Calu3 (cell line): ENCODE measurements around the gene SH3TC2. TPM values are rescaled to one million over a fixed set of nuclear protein-coding genes. Genes with fewer than 3 reads are reported as not detected.

Experiments
- BruUV-seq: library from RNA; stranded (reverse); fragments of 400-500 nt; replicated peaks from 2 replicates; lab custom pipeline; 2021; lab: Mats Ljungman, UMichigan
- CTCF ChIA-PET: fragments of 300-600 bp; sonication (Branson Sonifier 250); formaldehyde crosslinking; loops from one replicate; lab custom pipeline; 2022; ENCODE audit warnings: antibody characterized with exemption; lab: Charles Lee
- DNase-seq: peaks from one replicate; pipeline ENCODE4 v3.0.0; 2022
- H3K27ac Mint-ChIP-seq: one replicate; pipeline ENCODE4 v1.8.0; 2022; ENCODE audit warnings: mixed read lengths; ENCODE audit not compliant: unreplicated experiment
- H3K27me3 Mint-ChIP-seq: one replicate; pipeline ENCODE4 v1.8.0; 2022; ENCODE audit warnings: mixed read lengths; ENCODE audit not compliant: unreplicated experiment
- H3K36me3 Mint-ChIP-seq: one replicate; pipeline ENCODE4 v1.8.0; 2022; ENCODE audit warnings: mild to moderate bottlenecking, moderate library complexity, mixed read lengths; ENCODE audit not compliant: insufficient read depth, unreplicated experiment
- H3K4me1 Mint-ChIP-seq: one replicate; pipeline ENCODE4 v1.8.0; 2022; ENCODE audit warnings: mild to moderate bottlenecking, low read depth, mixed read lengths; ENCODE audit not compliant: unreplicated experiment
- H3K4me3 Mint-ChIP-seq: one replicate; pipeline ENCODE4 v1.8.0; 2022; ENCODE audit warnings: mild to moderate bottlenecking, low read depth, moderate library complexity, mixed read lengths; ENCODE audit not compliant: unreplicated experiment
- H3K9me3 Mint-ChIP-seq: one replicate; pipeline ENCODE4 v1.8.0; 2022; ENCODE audit warnings: low read depth, mixed read lengths; ENCODE audit not compliant: unreplicated experiment
- intact Hi-C: fragments of 100-400 bp; cut with micrococcal nuclease; formaldehyde crosslinking; loops from one replicate; pipeline ENCODE4 v1.10.0; 2022; ENCODE audit not compliant: unreplicated experiment
- total RNA-seq: library from RNA; stranded (reverse); gene quantifications from 2 replicates; pipeline ENCODE4 v1.2.3, GENCODE V29; 2022
- TF ChIP-seq, protein P1 (sequence below): fragments of 200-600 bp; IDR thresholded peaks from one replicate; pipeline ENCODE4 v1.8.0; 2022; ENCODE audit warnings: antibody characterized with exemption; ENCODE audit not compliant: unreplicated experiment

Gene SH3TC2
- total RNA-seq, 1 experiment from 2014 or later, result 60.3 TPM

DNA sequence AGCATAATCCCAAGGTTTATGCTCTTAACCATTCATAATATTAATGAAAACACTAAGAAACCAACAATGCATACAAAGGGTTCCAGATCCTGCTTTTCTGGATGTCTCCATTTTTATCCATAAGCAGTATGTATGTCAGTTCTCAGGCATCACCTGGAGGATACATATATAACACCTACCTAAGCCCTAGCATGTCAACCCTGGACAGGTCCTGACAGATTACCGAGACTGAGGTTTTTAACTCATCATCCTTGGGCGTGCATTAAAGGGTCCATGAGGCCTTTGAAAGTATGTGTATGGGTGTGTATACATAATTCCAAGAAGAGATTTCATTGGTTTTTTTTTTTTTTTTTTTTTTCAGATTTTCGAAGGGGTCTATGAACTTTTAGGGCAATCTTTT is 70.6 kb downstream of the SH3TC2 start:
- no peaks in the 10 kb centered on the region for H3K36me3 Mint-ChIP-seq
- H3K4me1 Mint-ChIP-seq, result peaks cover 36% of the 10 kb centered on the region
- BruUV-seq, result no TSS peak
- H3K27ac Mint-ChIP-seq, result no peak overlapping the region
- TF ChIP-seq, protein P1, sequence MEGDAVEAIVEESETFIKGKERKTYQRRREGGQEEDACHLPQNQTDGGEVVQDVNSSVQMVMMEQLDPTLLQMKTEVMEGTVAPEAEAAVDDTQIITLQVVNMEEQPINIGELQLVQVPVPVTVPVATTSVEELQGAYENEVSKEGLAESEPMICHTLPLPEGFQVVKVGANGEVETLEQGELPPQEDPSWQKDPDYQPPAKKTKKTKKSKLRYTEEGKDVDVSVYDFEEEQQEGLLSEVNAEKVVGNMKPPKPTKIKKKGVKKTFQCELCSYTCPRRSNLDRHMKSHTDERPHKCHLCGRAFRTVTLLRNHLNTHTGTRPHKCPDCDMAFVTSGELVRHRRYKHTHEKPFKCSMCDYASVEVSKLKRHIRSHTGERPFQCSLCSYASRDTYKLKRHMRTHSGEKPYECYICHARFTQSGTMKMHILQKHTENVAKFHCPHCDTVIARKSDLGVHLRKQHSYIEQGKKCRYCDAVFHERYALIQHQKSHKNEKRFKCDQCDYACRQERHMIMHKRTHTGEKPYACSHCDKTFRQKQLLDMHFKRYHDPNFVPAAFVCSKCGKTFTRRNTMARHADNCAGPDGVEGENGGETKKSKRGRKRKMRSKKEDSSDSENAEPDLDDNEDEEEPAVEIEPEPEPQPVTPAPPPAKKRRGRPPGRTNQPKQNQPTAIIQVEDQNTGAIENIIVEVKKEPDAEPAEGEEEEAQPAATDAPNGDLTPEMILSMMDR, result no peak
- H3K9me3 Mint-ChIP-seq, result peaks cover 2% of the 10 kb centered on the region
- H3K4me3 Mint-ChIP-seq, result no peak overlapping the region
- intact Hi-C loops, result no loop called here
- no peaks in the 10 kb centered on the region for H3K27me3 Mint-ChIP-seq
- CTCF ChIA-PET, result interaction anchor here (0.6 to 1.5 kb wide), 5 partner anchors 9 to 368 kb away, joined by 3 to 9 read pairs (median 3); no protein-coding TSS in a partner anchor
- no peak for DNase-seq

DNA sequence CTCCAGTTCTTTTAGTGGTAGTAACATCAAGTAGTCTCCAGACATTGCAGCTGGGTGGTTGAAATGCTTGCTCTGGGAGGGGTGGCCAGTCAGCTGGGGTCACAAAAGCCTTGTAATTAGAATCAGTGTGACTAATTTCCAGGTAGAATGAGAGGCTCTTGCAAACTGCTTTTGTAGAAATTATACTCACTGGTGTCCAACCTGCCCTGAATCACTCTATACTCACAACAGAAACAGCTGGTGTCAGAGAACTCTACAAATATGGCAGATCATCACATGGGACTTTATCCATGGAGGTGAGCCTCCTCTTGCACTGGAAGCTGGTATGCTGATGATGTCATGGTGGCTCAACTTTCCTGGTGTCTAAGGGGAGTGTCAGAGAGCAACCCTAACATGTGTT is 71.3 kb downstream of the SH3TC2 start:
- H3K27ac Mint-ChIP-seq, result no peak overlapping the region
- no peak for DNase-seq
- TF ChIP-seq, protein P1, result no peak
- peaks cover 36% of the 10 kb centered on the region for H3K4me1 Mint-ChIP-seq
- CTCF ChIA-PET, result interaction anchor here (1.2 to 1.5 kb wide), 3 partner anchors 13 to 261 kb away, joined by 3 read pairs; no protein-coding TSS in a partner anchor
- no TSS peak for BruUV-seq
- intact Hi-C loops, result no loop called here
- no peaks in the 10 kb centered on the region for H3K27me3 Mint-ChIP-seq
- no peak overlapping the region for H3K4me3 Mint-ChIP-seq
- no peaks in the 10 kb centered on the region for H3K36me3 Mint-ChIP-seq
- peaks cover 2% of the 10 kb centered on the region for H3K9me3 Mint-ChIP-seq

DNA sequence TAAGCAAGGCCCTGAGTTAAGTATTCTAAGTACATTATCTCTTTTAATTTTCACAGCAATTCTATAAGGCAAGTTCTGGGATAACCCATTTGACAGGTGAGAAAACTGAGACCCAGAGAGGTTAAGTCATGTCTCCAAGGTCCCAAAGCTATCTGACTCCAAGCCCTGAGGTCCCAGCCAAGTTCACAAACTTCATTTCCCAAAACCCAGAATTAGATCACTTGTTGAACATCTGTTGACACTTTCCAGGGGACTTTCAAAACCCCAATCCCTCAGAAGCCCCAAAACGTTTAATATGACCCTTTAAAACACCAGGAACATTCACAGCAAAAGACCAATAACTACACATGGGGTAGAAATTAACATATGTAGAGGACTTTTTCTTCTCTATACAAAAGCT is 72.0 kb downstream of the SH3TC2 start:
- no peaks in the 10 kb centered on the region for H3K36me3 Mint-ChIP-seq
- TF ChIP-seq, protein P1, result no peak
- no peaks in the 10 kb centered on the region for H3K27me3 Mint-ChIP-seq
- H3K27ac Mint-ChIP-seq, result no peak overlapping the region
- H3K9me3 Mint-ChIP-seq, result peaks cover 2% of the 10 kb centered on the region
- DNase-seq, result no peak
- CTCF ChIA-PET, result interaction anchor here (1.2 to 1.5 kb wide), 2 partner anchors 33 to 260 kb away, joined by 3 read pairs; no protein-coding TSS in a partner anchor
- H3K4me1 Mint-ChIP-seq, result peaks cover 34% of the 10 kb centered on the region
- intact Hi-C loops, result no loop called here
- no peak overlapping the region for H3K4me3 Mint-ChIP-seq
- no TSS peak for BruUV-seq

DNA sequence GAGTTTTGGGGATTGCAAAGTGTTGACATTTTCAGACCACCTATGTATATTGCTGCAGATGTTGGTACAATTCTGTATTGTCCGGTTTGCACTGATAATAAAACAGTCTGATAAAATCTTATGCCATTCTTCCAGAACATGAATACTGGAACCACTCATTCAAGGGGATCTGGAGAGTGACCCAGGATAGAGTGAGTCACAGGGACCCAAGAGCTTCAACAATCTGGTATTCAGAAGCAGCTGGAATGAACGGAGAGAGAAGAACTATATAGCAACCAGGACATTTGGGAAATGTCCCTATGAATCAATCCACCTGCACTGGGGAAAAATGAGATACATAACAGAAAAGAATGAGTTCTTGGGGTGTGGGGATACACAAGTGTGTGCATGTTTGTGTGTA is 73.3 kb downstream of the SH3TC2 start:
- no peaks in the 10 kb centered on the region for H3K27me3 Mint-ChIP-seq
- TF ChIP-seq, protein P1, result no peak
- no peak overlapping the region for H3K27ac Mint-ChIP-seq
- CTCF ChIA-PET, result no interaction called here
- peaks cover 43% of the 10 kb centered on the region for H3K4me1 Mint-ChIP-seq
- intact Hi-C loops, result no loop called here
- H3K36me3 Mint-ChIP-seq, result peaks cover 5% of the 10 kb centered on the region
- no peak overlapping the region for H3K4me3 Mint-ChIP-seq
- BruUV-seq, result no TSS peak
- DNase-seq, result no peak
- H3K9me3 Mint-ChIP-seq, result no peaks in the 10 kb centered on the region
